VCaP (cell line): ENCODE measurements around the gene IL4I1.

Experiments
- H3K27ac ChIP-seq: fragments of 450-650 bp; 2 replicates; pipeline ENCODE4 v1.5.1; 2017
- CTCF ChIP-seq: fragments of 450-650 bp; conservative IDR thresholded peaks from 2 replicates; pipeline ENCODE4 v1.5.1; 2017; ENCODE audit warnings: mild to moderate bottlenecking, moderate library complexity

Gene IL4I1

GRCh38 chr19:49869484-49870308, 27.0 kb downstream of the IL4I1 start:
- peak overlapping the region; percentile 99 for H3K27ac ChIP-seq

GRCh38 chr19:49869009-49869483, 27.6 kb downstream of the IL4I1 start:
- peak overlapping the region; percentile 99 for H3K27ac ChIP-seq
- TF ChIP-seq CTCF: no peak

More at GRCh38 chr19:49869484-49870308, 27.0 kb downstream of the IL4I1 start:
- no peak for TF ChIP-seq CTCF

GRCh38 chr19:49866933-49867782, 29.5 kb downstream of the IL4I1 start, which contains the start of gene PNKP:
TSS of gene PNKP (minus strand) at chr19:49867576. CDS start at chr19:49867204, 372 bp downstream.
- peak within 1 kb of the TSS; percentile 99 for H3K27ac ChIP-seq
- no peak for TF ChIP-seq CTCF

GRCh38 chr19:49864890-49865289, 31.8 kb downstream of the IL4I1 start:
- no peak for TF ChIP-seq CTCF
- peak overlapping the region; percentile 99 for H3K27ac ChIP-seq

- 0 out of 2 replicates have a peak overlapping the region, but pooled peaks have one; percentile 14 for H3K27ac ChIP-seq
- no peak for TF ChIP-seq CTCF
Measured at GRCh38 chr19:49863935-49864320, 32.8 kb downstream of the IL4I1 start.

- 0 out of 2 replicates have a peak overlapping the region, but pooled peaks have one; percentile 14 for H3K27ac ChIP-seq
- TF ChIP-seq CTCF: no peak
Measured at GRCh38 chr19:49863254-49863934, 33.3 kb downstream of the IL4I1 start.
